Neural cell (in vitro differentiated cells): ENCODE data around the gene IFNLR1. TPM values are rescaled to one million over a fixed set of nuclear protein-coding genes. Genes with fewer than 3 reads are reported as not detected.

Experiments used
- H2AFZ ChIP-seq: fragments of 200-600, 300-800 bp; sonication (generic), shearing (Covaris generic); 2 replicates; pipeline ENCODE4 v1.6.0; 2014; ENCODE audit warnings: low read depth, mild to moderate bottlenecking, antibody characterized with exemption, low read length, moderate library complexity
- H3F3A ChIP-seq: fragments of 200-600 bp; shearing (Covaris generic); 2 replicates; pipeline ENCODE4 v1.6.1; 2016; ENCODE audit warnings: mild to moderate bottlenecking, moderate library complexity, mixed read lengths, antibody characterized with exemption, low read length; ENCODE audit not compliant: insufficient read depth, poor library complexity, severe bottlenecking
- H3K27ac ChIP-seq: fragments of 200-600, 300-800 bp; sonication (generic), shearing (Covaris generic); 2 replicates; pipeline ENCODE4 v1.5.1; 2014; ENCODE audit warnings: mild to moderate bottlenecking, low read length, moderate library complexity
- H3K27me3 ChIP-seq: fragments of 300-800, 200-600 bp; sonication (generic), shearing (Covaris generic); 2 replicates; pipeline ENCODE4 v1.6.0; 2014; ENCODE audit warnings: mild to moderate bottlenecking, low read depth, low read length, moderate library complexity; ENCODE audit not compliant: insufficient read depth
- H3K36me3 ChIP-seq: fragments of 300-800, 200-600 bp; sonication (generic), shearing (Covaris generic); 2 replicates; pipeline ENCODE4 v1.5.1; 2014; ENCODE audit warnings: mild to moderate bottlenecking, antibody characterized with exemption, low read length, moderate library complexity; ENCODE audit not compliant: insufficient read depth
- H3K4me2 ChIP-seq: fragments of 300-800, 200-600 bp; sonication (generic), shearing (Covaris generic); 2 replicates; pipeline ENCODE4 v1.6.0; 2014; ENCODE audit warnings: mild to moderate bottlenecking, low read length
- H3K4me3 ChIP-seq: fragments of 300-800, 200-600 bp; sonication (generic), shearing (Covaris generic); 2 replicates; pipeline ENCODE4 v1.5.1; 2014; ENCODE audit warnings: mild to moderate bottlenecking, low read length, moderate library complexity
- H3K79me2 ChIP-seq: fragments of 200-600 bp; shearing (Covaris generic); replicated peaks from 2 replicates; pipeline ENCODE4 v1.6.0; 2014; ENCODE audit warnings: mild to moderate bottlenecking, low read length, moderate library complexity; ENCODE audit not compliant: insufficient read depth
- H3K9ac ChIP-seq: fragments of 300-800, 200-600 bp; sonication (generic), shearing (Covaris generic); 2 replicates; pipeline ENCODE4 v1.6.1; 2016; ENCODE audit warnings: mild to moderate bottlenecking, low read length, mixed read lengths
- H3K9me2 ChIP-seq: fragments of 200-600 bp; shearing (Covaris generic); 2 replicates; pipeline ENCODE4 v1.6.1; 2016; ENCODE audit warnings: mild to moderate bottlenecking, low read length, mixed read lengths; ENCODE audit not compliant: insufficient read depth
- H3K9me3 ChIP-seq: fragments of 200-600, 300-800 bp; sonication (generic), shearing (Covaris generic); 2 replicates; pipeline ENCODE4 v1.6.1; 2016; ENCODE audit warnings: mild to moderate bottlenecking, mixed run types, low read length, moderate library complexity, mixed read lengths
- H4K20me1 ChIP-seq: fragments of 200-600 bp; shearing (Covaris generic); 2 replicates; pipeline ENCODE4 v1.6.1; 2016; ENCODE audit warnings: mild to moderate bottlenecking, mixed run types; ENCODE audit not compliant: insufficient read depth
- EP300 ChIP-seq: fragments of 450-650 bp; conservative IDR thresholded peaks from 2 replicates; pipeline ENCODE4 v1.6.1; 2014; ENCODE audit warnings: antibody characterized with exemption, mild to moderate bottlenecking, moderate library complexity; ENCODE audit not compliant: poor library complexity, severe bottlenecking
- EZH2 ChIP-seq: fragments of 200-600, 300-800 bp; shearing (Covaris generic), sonication (generic); IDR thresholded peaks from 2 replicates; pipeline ENCODE4 v1.6.1; 2014; ENCODE audit warnings: antibody characterized with exemption, low read length, borderline replicate concordance, mild to moderate bottlenecking; ENCODE audit not compliant: insufficient read depth, poor library complexity, severe bottlenecking
- MXI1 ChIP-seq: fragments of 450-650 bp; conservative IDR thresholded peaks from 2 replicates; pipeline ENCODE4 v1.6.1; 2014; ENCODE audit warnings: antibody characterized with exemption, mild to moderate bottlenecking; ENCODE audit not compliant: poor library complexity, severe bottlenecking
- POLR2AphosphoS5 ChIP-seq: IDR thresholded peaks from 2 replicates; pipeline ENCODE4 v1.6.1; 2012
- RAD21 ChIP-seq: fragments of 450-650 bp; conservative IDR thresholded peaks from 2 replicates; pipeline ENCODE4 v1.6.1; 2014; ENCODE audit warnings: antibody characterized with exemption, mild to moderate bottlenecking, moderate library complexity
- REST ChIP-seq: IDR thresholded peaks from 2 replicates; pipeline ENCODE4 v1.6.1; 2012; ENCODE audit warnings: borderline replicate concordance
- SMC3 ChIP-seq: fragments of 450-650 bp; conservative IDR thresholded peaks from 2 replicates; pipeline ENCODE4 v1.6.1; 2014; ENCODE audit warnings: antibody characterized with exemption, mild to moderate bottlenecking, moderate library complexity; ENCODE audit not compliant: poor library complexity
- TAF1 ChIP-seq: IDR thresholded peaks from 2 replicates; pipeline ENCODE4 v1.6.1; 2012; ENCODE audit warnings: low read depth
- polyA plus RNA-seq: library from polyadenylated mRNA; depleted of rRNA; stranded (reverse); fragments of >200 nt; gene quantifications from 2 replicates; pipeline ENCODE4 v1.2.3, GENCODE V29; 2014
- TF ChIP-seq, protein P1 (sequence below): fragments of 450-650 bp; IDR thresholded peaks from 2 replicates; pipeline ENCODE4 v1.5.1; 2014; ENCODE audit warnings: antibody characterized with exemption, mild to moderate bottlenecking, moderate library complexity; ENCODE audit not compliant: poor library complexity, severe bottlenecking

IFNLR1 gene
- polyA plus RNA-seq, 1 donor from 2014 or later = 0.32 TPM

DNA sequence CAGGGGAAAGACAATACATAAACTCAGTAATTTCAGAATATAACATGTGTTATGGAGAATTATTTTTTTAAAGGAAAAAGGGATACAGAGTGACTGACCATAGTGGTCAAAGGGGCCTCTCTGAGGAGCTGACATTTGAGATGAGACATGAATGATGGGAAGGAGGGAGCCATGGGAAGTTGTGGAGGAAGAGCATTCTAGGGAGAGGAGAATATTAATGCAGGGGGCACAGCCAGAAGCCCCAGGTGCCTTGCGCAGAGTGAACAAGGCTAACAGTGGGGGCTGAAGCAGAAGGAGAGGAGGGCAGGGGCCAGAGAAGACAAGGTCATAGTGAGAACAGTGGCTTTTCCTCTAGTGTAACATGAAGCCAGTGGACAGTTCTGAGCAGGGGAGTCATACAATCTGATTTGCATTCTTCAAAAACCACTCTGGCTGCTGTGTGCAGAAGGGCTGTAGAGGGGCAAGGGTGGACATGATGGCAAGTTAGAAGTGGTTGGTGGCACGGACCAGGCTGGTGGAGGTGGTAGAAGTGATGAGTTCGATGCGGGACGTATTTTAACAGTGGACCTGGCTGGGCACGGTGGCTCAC lies 28.2 kb upstream of the IFNLR1 start:
- Histone ChIP-seq H3K9me2 (no peaks in the 10 kb centered on the region), H4K20me1 (no peaks in the 10 kb centered on the region), H3K9ac (no peak overlapping the region), H3K27me3 (no peaks in the 10 kb centered on the region), H3K4me3 (no peak overlapping the region), H2AFZ (no peak overlapping the region), H3K27ac (no peak overlapping the region), H3F3A (no peaks in the 10 kb centered on the region), H3K4me2 (no peak overlapping the region), H3K36me3 (no peaks in the 10 kb centered on the region), H3K79me2 (no peaks in the 10 kb centered on the region), H3K9me3 (no peaks in the 10 kb centered on the region)
- TF ChIP-seq SMC3 (no peak), RAD21 (no peak)

GRCh38 chr1:24212376-24212775 lies 25.3 kb upstream of the IFNLR1 start:
- H3K4me3 ChIP-seq = no peak overlapping the region
- no peaks in the 10 kb centered on the region for H3F3A ChIP-seq
- H3K27me3 ChIP-seq = no peaks in the 10 kb centered on the region
- TF ChIP-seq REST (no peak), EP300 (no peak), SMC3 (no peak), EZH2 (no peak), MXI1 (no peak)
- no peak overlapping the region for H2AFZ ChIP-seq
- H3K27ac ChIP-seq = no peak overlapping the region
- H3K9me3 ChIP-seq = no peaks in the 10 kb centered on the region
- H3K9me2 ChIP-seq = no peaks in the 10 kb centered on the region
- H4K20me1 ChIP-seq = no peaks in the 10 kb centered on the region
- H3K4me2 ChIP-seq = no peak overlapping the region
- no peak overlapping the region for H3K9ac ChIP-seq
- H3K79me2 ChIP-seq = no peaks in the 10 kb centered on the region
- no peaks in the 10 kb centered on the region for H3K36me3 ChIP-seq

- H3K9me3 ChIP-seq = no peaks in the 10 kb centered on the region
- no peaks in the 10 kb centered on the region for H3K9me2 ChIP-seq
- H3K4me2 ChIP-seq = no peak overlapping the region
- no peaks in the 10 kb centered on the region for H3F3A ChIP-seq
- H2AFZ ChIP-seq = no peak overlapping the region
- H4K20me1 ChIP-seq = no peaks in the 10 kb centered on the region
- no peaks in the 10 kb centered on the region for H3K79me2 ChIP-seq
- TF ChIP-seq POLR2AphosphoS5 = no peak
- TF ChIP-seq REST = no peak
- TF ChIP-seq SMC3 = no peak
- no peak for TF ChIP-seq MXI1
- TF ChIP-seq, protein P1, sequence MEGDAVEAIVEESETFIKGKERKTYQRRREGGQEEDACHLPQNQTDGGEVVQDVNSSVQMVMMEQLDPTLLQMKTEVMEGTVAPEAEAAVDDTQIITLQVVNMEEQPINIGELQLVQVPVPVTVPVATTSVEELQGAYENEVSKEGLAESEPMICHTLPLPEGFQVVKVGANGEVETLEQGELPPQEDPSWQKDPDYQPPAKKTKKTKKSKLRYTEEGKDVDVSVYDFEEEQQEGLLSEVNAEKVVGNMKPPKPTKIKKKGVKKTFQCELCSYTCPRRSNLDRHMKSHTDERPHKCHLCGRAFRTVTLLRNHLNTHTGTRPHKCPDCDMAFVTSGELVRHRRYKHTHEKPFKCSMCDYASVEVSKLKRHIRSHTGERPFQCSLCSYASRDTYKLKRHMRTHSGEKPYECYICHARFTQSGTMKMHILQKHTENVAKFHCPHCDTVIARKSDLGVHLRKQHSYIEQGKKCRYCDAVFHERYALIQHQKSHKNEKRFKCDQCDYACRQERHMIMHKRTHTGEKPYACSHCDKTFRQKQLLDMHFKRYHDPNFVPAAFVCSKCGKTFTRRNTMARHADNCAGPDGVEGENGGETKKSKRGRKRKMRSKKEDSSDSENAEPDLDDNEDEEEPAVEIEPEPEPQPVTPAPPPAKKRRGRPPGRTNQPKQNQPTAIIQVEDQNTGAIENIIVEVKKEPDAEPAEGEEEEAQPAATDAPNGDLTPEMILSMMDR = no peak
- TF ChIP-seq EZH2 = no peak
- no peak for TF ChIP-seq TAF1
- no peak for TF ChIP-seq RAD21
- no peak for TF ChIP-seq EP300
- no peak overlapping the region for H3K9ac ChIP-seq
- H3K27ac ChIP-seq = no peak overlapping the region
- no peaks in the 10 kb centered on the region for H3K27me3 ChIP-seq
- no peaks in the 10 kb centered on the region for H3K36me3 ChIP-seq
- H3K4me3 ChIP-seq = no peak overlapping the region
These were observed 23.1 kb upstream of the IFNLR1 start for GRCh38 chr1:24210195-24210627.
